ENCODE data around the gene FAM170B. TPM values are rescaled to one million over a fixed set of nuclear protein-coding genes. Genes with fewer than 3 reads are reported as not detected.

FAM170B gene
- total RNA-seq, 1 experiment from 2014 or later, result not detected

GRCh38 chr10:49115015-49115795 lies 18.6 kb downstream of the FAM170B start, which contains the start of gene VSTM4:
Gene VSTM4, minus strand, starts transcription at chr10:49115522. Its CDS starts 37 bp downstream, at chr10:49115485.
- ChIA-PET POLR2A (ENCODE audit: unreplicated experiment) (no interaction called here), CTCF (no interaction called here)
- Histone ChIP-seq H3K4me1 (replicated peaks; ENCODE audit: insufficient read depth) (no peaks in the 10 kb centered on the region), H2AFZ (no peak within 1 kb of the TSS), H4K20me1 (ENCODE audit: insufficient read depth) (no peaks in the 10 kb centered on the region), H3K4me3 (no peak within 1 kb of the TSS), H3K27ac (no peak within 1 kb of the TSS), H3K9me2 (ENCODE audit: insufficient read depth) (no peaks in the 10 kb centered on the region), H3F3A (ENCODE audit: insufficient read depth, low read depth) (no peaks in the 10 kb centered on the region), H3K9me3 (ENCODE audit: insufficient read depth, low read depth) (no peaks in the 10 kb centered on the region), H3K27me3 (ENCODE audit: insufficient read depth, low read depth) (peaks cover 63% of the 10 kb centered on the region), H3K4me2 (no peak within 1 kb of the TSS), H3K36me3 (ENCODE audit: low read depth) (no peaks in the 10 kb centered on the region), H3K79me2 (ENCODE audit: low read depth) (no peaks in the 10 kb centered on the region)
- no TSS peak for BruUV-seq (replicated peaks)
- intact Hi-C loops (cut with micrococcal nuclease; ENCODE audit: unreplicated experiment), result no loop called here
- DNase-seq, result no peak
- no peak for TF ChIP-seq EZH2 (IDR thresholded peaks at IDR 0.05; ENCODE audit: low read depth)
- TF ChIP-seq CTCF (conservative IDR thresholded peaks at IDR 0.05), result no peak

GRCh38 chr10:49114718-49115014 lies 19.2 kb downstream of the FAM170B start:
- Histone ChIP-seq H3K9me2 (ENCODE audit: insufficient read depth) (no peaks in the 10 kb centered on the region), H3K27ac (no peak overlapping the region), H4K20me1 (ENCODE audit: insufficient read depth) (no peaks in the 10 kb centered on the region), H3K9me3 (ENCODE audit: insufficient read depth, low read depth) (no peaks in the 10 kb centered on the region), H3F3A (ENCODE audit: insufficient read depth, low read depth) (no peaks in the 10 kb centered on the region), H3K79me2 (ENCODE audit: low read depth) (no peaks in the 10 kb centered on the region), H3K36me3 (ENCODE audit: low read depth) (no peaks in the 10 kb centered on the region), H3K4me2 (no peak overlapping the region), H3K27me3 (ENCODE audit: insufficient read depth, low read depth) (peaks cover 63% of the 10 kb centered on the region), H2AFZ (no peak overlapping the region), H3K4me1 (replicated peaks; ENCODE audit: insufficient read depth) (no peaks in the 10 kb centered on the region), H3K4me3 (no peak overlapping the region)
- DNase-seq, result no peak
- ChIA-PET CTCF (no interaction called here), POLR2A (ENCODE audit: unreplicated experiment) (no interaction called here)
- no peak for TF ChIP-seq CTCF (conservative IDR thresholded peaks at IDR 0.05)
- no peak for TF ChIP-seq EZH2 (IDR thresholded peaks at IDR 0.05; ENCODE audit: low read depth)
- no TSS peak for BruUV-seq (replicated peaks)
- intact Hi-C loops (cut with micrococcal nuclease; ENCODE audit: unreplicated experiment), result no loop called here

GRCh38 chr10:49113741-49114141 lies 20.1 kb downstream of the FAM170B start:
- no peaks in the 10 kb centered on the region for H3F3A ChIP-seq (ENCODE audit: insufficient read depth, low read depth)
- no peaks in the 10 kb centered on the region for H3K79me2 ChIP-seq (ENCODE audit: low read depth)
- H3K27me3 ChIP-seq (ENCODE audit: insufficient read depth, low read depth), result peaks cover 67% of the 10 kb centered on the region
- TF ChIP-seq EZH2 (IDR thresholded peaks at IDR 0.05; ENCODE audit: low read depth) (no peak), CTCF (conservative IDR thresholded peaks at IDR 0.05) (no peak)
- H3K9me2 ChIP-seq (ENCODE audit: insufficient read depth), result no peaks in the 10 kb centered on the region
- no peak overlapping the region for H3K4me3 ChIP-seq
- no peak for DNase-seq
- ChIA-PET POLR2A (ENCODE audit: unreplicated experiment) (no interaction called here), CTCF (no interaction called here)
- no peaks in the 10 kb centered on the region for H3K36me3 ChIP-seq (ENCODE audit: low read depth)
- H3K27ac ChIP-seq, result no peak overlapping the region
- no peaks in the 10 kb centered on the region for H3K9me3 ChIP-seq (ENCODE audit: insufficient read depth, low read depth)
- BruUV-seq (replicated peaks), result no TSS peak
- no peaks in the 10 kb centered on the region for H4K20me1 ChIP-seq (ENCODE audit: insufficient read depth)
- H3K4me2 ChIP-seq, result no peak overlapping the region
- H3K4me1 ChIP-seq (replicated peaks; ENCODE audit: insufficient read depth), result no peaks in the 10 kb centered on the region
- H2AFZ ChIP-seq, result no peak overlapping the region
- intact Hi-C loops (cut with micrococcal nuclease; ENCODE audit: unreplicated experiment), result no loop called here
